Activated CD4-positive, alpha-beta T cell treated with anti-CD3 and anti-CD28 coated beads, Interleukin-2, amount 10 ng/mL, durations not matched to agents 7 days and 5 days (primary cell): Measurements from ENCODE around the gene EIF4G1. TPM values are rescaled to one million over a fixed set of nuclear protein-coding genes. Genes with fewer than 3 reads are reported as not detected.
"Not testable (repeated sequence)": the region's sequence is repeated elsewhere in the genome, so short reads cannot be mapped to it uniquely, and the experiment has no call there.

Experiments
- CTCF ChIA-PET: fragments of 350-600 bp; sonication (Branson Sonifier 250); formaldehyde crosslinking; loops from one replicate; lab custom pipeline; 2021; ENCODE audit warnings: antibody characterized with exemption; lab: Charles Lee
- POLR2A ChIA-PET: fragments of 350-600 bp; sonication (Branson Sonifier 250); formaldehyde crosslinking; loops from one replicate; lab custom pipeline; 2021; ENCODE audit warnings: antibody characterized with exemption; lab: Charles Lee
- DNase-seq: peaks from one replicate; pipeline ENCODE4 v3.0.0-alpha.2; 2020
- H3K27ac Mint-ChIP-seq: one replicate; pipeline ENCODE4 v1.8.0; 2021; ENCODE audit warnings: mild to moderate bottlenecking, moderate library complexity, mixed read lengths
- H3K27me3 Mint-ChIP-seq: one replicate; pipeline ENCODE4 v1.8.0; 2021; ENCODE audit warnings: mixed read lengths
- H3K36me3 Mint-ChIP-seq: one replicate; pipeline ENCODE4 v1.8.0; 2021; ENCODE audit warnings: low read depth, mixed read lengths
- H3K4me1 Mint-ChIP-seq: one replicate; pipeline ENCODE4 v1.8.0; 2021; ENCODE audit warnings: mixed read lengths
- H3K4me3 Mint-ChIP-seq: one replicate; pipeline ENCODE4 v1.8.0; 2021; ENCODE audit warnings: mild to moderate bottlenecking, moderate library complexity, mixed read lengths
- H3K9me3 Mint-ChIP-seq: one replicate; pipeline ENCODE4 v1.8.0; 2021; ENCODE audit warnings: mixed read lengths
- total RNA-seq, 2 experiments: library from RNA; stranded (reverse); gene quantifications; one replicate each; pipeline ENCODE4 v1.2.3, GENCODE V29; 2021

EIF4G1 gene, protein sequence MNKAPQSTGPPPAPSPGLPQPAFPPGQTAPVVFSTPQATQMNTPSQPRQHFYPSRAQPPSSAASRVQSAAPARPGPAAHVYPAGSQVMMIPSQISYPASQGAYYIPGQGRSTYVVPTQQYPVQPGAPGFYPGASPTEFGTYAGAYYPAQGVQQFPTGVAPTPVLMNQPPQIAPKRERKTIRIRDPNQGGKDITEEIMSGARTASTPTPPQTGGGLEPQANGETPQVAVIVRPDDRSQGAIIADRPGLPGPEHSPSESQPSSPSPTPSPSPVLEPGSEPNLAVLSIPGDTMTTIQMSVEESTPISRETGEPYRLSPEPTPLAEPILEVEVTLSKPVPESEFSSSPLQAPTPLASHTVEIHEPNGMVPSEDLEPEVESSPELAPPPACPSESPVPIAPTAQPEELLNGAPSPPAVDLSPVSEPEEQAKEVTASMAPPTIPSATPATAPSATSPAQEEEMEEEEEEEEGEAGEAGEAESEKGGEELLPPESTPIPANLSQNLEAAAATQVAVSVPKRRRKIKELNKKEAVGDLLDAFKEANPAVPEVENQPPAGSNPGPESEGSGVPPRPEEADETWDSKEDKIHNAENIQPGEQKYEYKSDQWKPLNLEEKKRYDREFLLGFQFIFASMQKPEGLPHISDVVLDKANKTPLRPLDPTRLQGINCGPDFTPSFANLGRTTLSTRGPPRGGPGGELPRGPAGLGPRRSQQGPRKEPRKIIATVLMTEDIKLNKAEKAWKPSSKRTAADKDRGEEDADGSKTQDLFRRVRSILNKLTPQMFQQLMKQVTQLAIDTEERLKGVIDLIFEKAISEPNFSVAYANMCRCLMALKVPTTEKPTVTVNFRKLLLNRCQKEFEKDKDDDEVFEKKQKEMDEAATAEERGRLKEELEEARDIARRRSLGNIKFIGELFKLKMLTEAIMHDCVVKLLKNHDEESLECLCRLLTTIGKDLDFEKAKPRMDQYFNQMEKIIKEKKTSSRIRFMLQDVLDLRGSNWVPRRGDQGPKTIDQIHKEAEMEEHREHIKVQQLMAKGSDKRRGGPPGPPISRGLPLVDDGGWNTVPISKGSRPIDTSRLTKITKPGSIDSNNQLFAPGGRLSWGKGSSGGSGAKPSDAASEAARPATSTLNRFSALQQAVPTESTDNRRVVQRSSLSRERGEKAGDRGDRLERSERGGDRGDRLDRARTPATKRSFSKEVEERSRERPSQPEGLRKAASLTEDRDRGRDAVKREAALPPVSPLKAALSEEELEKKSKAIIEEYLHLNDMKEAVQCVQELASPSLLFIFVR (N-terminal part only)
- total RNA-seq: 100 to 1,000 TPM; 269 to 300 TPM

DNA sequence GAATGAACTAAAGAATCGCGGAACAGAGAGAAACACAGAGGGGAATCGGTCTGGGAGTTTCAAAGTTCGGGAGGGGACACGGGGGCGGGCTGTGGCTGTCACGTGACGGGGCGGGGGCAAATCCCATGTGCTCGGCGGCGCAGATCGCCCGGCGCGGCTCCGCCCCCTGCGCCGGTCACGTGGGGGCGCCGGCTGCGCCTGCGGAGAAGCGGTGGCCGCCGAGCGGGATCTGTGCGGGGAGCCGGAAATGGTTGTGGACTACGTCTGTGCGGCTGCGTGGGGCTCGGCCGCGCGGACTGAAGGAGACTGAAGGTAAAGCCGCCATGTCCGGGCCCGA is at the start of gene EIF4G1:
Gene EIF4G1 (plus strand): TSS at position 244 of the 337 bp plus-strand sequence. CDS start 1,191 bp downstream, outside the sequence.
- POLR2A ChIA-PET: no interaction called here
- Mint-ChIP-seq H3K4me1 (peaks cover 30% of the 10 kb centered on the region), H3K36me3 (peaks cover 29% of the 10 kb centered on the region), H3K27ac (peak within 1 kb of the TSS; percentile 92), H3K4me3 (peak within 1 kb of the TSS; percentile 83), H3K9me3 (no peaks in the 10 kb centered on the region), H3K27me3 (no peaks in the 10 kb centered on the region)
- CTCF ChIA-PET: no interaction called here
- DNase-seq: peak; percentile 92

DNA sequence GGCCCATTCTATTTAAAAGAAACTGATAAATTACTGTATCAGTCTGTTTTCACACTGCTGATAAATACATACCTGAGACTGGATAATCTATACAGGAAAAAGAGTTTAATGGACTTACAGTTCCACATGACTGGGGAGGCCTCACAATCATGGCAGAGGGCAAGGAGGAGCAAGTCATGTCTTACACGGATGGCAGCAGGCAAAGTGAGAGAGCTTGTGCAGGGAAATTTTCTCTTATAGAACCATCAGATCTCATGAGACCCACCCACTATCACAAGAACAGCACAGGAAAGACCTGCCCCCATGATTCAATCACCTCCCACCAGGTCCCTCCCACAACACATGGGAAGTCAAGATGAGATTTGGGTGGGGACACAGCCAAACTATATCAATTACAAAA is 47.2 kb upstream of the EIF4G1 start:
- DNase-seq, H3K27ac Mint-ChIP-seq, H3K36me3 Mint-ChIP-seq, POLR2A ChIA-PET, H3K4me1 Mint-ChIP-seq, H3K4me3 Mint-ChIP-seq, CTCF ChIA-PET, H3K9me3 Mint-ChIP-seq: not testable (repeated sequence)
- peaks cover 26% of the 10 kb centered on the region for H3K27me3 Mint-ChIP-seq

DNA sequence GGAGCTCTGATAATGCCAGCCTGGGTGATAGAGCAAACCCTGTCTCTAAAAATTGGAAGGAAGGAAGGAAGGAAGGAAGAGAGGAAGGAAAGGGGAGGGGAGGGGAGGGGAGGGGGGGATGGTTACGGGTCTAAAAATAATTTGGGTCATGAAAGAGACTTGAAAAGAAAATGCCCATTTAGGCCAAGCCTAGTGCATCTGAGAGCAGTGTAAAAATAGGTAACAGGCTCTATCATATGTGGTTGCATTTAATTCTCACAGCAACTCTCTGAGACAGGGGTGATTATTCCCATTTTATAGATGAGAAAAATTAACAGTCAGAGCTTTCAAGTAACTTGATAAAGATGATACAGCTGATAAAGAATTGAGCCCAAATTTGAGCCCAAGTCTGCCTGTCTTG is 42.1 kb upstream of the EIF4G1 start:
- POLR2A ChIA-PET: no interaction called here

DNA sequence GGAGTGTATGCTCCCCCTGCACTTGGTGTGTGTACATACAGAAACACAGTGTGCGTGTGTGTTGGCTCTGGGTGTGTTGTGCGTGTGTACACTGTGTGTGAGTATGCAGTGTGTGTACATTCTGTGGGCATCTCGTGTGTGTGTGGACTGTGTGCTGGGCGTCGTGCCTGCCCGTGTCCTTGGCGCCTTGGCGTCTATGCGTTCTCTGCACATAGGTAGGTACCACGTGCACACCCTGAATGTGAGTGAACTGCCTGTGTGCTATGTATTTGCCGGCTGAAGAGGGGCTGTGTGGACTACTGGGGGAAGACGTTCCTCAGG is 39.1 kb upstream of the EIF4G1 start:
- CTCF ChIA-PET: no interaction called here
- H3K27me3 Mint-ChIP-seq: peaks cover 31% of the 10 kb centered on the region
- no peak overlapping the region for H3K27ac Mint-ChIP-seq
- no peaks in the 10 kb centered on the region for H3K9me3 Mint-ChIP-seq
- DNase-seq: no peak
- H3K4me1 Mint-ChIP-seq: no peaks in the 10 kb centered on the region
- POLR2A ChIA-PET: no interaction called here
- H3K36me3 Mint-ChIP-seq: no peaks in the 10 kb centered on the region
- no peak overlapping the region for H3K4me3 Mint-ChIP-seq

More for the DNA sequence above, 42.1 kb upstream of the EIF4G1 start:
- CTCF ChIA-PET: interaction anchor here (0.6 to 2.3 kb wide), 3 partner anchors 9 to 274 kb away, joined by 4 to 5 read pairs (median 5); no protein-coding TSS in a partner anchor
- Mint-ChIP-seq H3K4me3 (no peak overlapping the region), H3K9me3 (no peaks in the 10 kb centered on the region), H3K27ac (no peak overlapping the region), H3K36me3 (no peaks in the 10 kb centered on the region), H3K4me1 (no peaks in the 10 kb centered on the region), H3K27me3 (peaks cover 31% of the 10 kb centered on the region)
- DNase-seq: no peak

DNA sequence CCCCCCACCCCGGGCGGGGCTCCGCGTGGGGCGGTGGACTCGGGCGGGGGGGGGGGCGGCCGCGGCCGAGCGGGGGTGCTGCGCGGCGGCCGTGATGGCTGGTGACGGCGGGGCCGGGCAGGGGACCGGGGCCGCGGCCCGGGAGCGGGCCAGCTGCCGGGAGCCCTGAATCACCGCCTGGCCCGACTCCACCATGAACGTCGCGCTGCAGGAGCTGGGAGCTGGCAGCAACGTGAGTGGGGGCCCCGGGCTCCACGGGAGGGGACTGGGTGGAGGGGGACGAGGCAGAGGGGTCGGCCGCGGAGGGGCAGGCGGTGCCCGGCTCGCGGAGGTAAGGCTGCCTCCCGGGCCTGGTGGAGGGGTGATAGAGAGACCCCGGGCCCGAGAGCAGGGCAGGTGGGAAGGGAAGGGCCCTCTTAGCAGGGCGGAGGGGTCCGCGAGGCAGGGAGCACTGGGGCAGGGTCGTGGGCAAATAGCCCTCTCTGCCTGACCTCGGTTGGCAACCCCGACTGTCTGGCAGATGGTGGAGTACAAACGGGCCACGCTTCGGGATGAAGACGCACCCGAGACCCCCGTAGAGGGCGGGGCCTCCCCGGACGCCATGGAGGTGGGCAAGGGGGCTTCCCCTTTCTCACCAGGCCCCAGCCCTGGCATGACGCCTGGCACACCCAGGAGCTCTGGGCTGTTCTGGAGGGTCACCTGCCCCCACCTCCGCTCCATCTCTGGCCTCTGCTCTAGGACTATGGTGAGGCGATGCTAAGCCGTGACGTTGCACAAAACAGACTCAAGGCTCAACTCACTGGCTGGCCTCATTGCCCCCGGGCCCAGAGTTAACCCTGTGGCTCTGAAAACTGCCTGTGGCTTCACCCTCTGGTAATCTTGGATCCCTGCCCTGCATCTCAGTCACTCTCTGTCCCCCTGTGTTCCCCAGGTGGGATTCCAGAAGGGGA is 38.2 kb upstream of the EIF4G1 start, which contains the start of gene ECE2:
Gene ECE2 (plus strand): TSS at position 62 of the 950 bp plus-strand sequence. CDS start 132 bp downstream, at position 194.
- H3K4me1 Mint-ChIP-seq: no peaks in the 10 kb centered on the region
- H3K36me3 Mint-ChIP-seq: no peaks in the 10 kb centered on the region
- no peak within 1 kb of the TSS for H3K4me3 Mint-ChIP-seq
- H3K27ac Mint-ChIP-seq: no peak within 1 kb of the TSS
- ChIA-PET CTCF (no interaction called here), POLR2A (no interaction called here)
- H3K9me3 Mint-ChIP-seq: no peaks in the 10 kb centered on the region
- DNase-seq: no peak
- H3K27me3 Mint-ChIP-seq: peaks cover 31% of the 10 kb centered on the region

DNA sequence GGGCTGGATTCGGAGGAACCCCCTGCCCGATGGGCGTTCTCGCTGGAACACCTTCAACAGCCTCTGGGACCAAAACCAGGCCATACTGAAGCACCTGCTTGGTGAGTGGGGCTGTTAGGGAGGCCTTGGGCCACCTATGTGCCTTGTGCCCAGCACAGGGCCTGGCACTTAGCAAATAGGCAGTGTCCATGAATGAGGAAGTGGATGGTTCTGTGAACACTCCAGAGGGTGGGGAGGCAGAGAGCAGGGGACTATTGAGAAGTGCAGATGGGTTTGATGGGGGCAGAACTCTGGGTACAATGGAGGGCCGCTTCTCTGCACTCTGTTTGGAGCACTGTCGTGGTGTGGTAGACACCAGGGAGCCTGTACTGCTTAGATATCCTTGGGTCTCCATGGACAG is 37.0 kb upstream of the EIF4G1 start:
- Mint-ChIP-seq H3K27ac (no peak overlapping the region), H3K36me3 (no peaks in the 10 kb centered on the region), H3K27me3 (peaks cover 31% of the 10 kb centered on the region), H3K4me1 (no peaks in the 10 kb centered on the region), H3K4me3 (no peak overlapping the region), H3K9me3 (no peaks in the 10 kb centered on the region)
- ChIA-PET POLR2A (no interaction called here), CTCF (no interaction called here)
- no peak for DNase-seq

DNA sequence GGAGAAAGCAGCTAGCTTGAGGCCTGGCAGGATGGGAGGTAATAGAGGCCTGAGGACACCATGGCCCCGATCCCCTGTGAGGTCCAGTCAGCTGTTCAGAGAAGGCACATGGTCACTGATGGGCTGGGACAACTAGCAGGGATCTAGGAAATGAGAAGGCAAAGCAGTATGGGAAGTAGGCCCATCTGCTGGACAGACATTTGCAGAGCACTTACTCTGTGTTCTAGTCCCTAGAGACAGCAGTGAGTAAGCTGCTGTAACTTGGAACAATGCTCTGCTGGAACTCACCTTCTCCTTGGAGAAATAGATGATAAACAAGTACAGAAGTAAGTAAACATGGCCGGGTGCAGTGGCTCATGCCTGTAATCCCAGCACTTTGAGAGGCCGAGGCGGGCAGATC is 31.5 kb upstream of the EIF4G1 start:
- ChIA-PET CTCF (no interaction called here), POLR2A (no interaction called here)
- Mint-ChIP-seq H3K9me3 (no peaks in the 10 kb centered on the region), H3K36me3 (no peaks in the 10 kb centered on the region), H3K4me3 (no peak overlapping the region), H3K27ac (no peak overlapping the region), H3K27me3 (peaks cover 6% of the 10 kb centered on the region), H3K4me1 (no peaks in the 10 kb centered on the region)
- DNase-seq: no peak

DNA sequence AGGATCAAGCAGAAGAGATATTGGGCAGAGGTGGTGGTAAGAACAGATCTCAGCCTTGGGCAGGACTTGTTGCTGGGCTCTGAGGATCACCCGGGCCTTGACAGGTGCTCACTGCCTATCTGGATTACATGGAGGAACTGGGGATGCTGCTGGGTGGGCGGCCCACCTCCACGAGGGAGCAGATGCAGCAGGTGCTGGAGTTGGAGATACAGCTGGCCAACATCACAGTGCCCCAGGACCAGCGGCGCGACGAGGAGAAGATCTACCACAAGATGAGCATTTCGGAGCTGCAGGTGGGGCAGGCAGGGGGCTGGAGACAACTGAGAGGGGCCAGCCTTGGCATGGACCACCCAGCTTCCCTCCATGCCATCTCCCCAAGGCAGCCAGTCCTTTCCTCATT is 30.7 kb upstream of the EIF4G1 start:
- ChIA-PET CTCF (interaction anchor here (0.6 kb wide), 2 partner anchors 16 to 519 kb away, joined by 3 to 8 read pairs; no protein-coding TSS in a partner anchor), POLR2A (no interaction called here)
- Mint-ChIP-seq H3K4me3 (no peak overlapping the region), H3K27ac (no peak overlapping the region), H3K9me3 (no peaks in the 10 kb centered on the region), H3K36me3 (no peaks in the 10 kb centered on the region), H3K4me1 (no peaks in the 10 kb centered on the region), H3K27me3 (peaks cover 6% of the 10 kb centered on the region)
- DNase-seq: no peak

DNA sequence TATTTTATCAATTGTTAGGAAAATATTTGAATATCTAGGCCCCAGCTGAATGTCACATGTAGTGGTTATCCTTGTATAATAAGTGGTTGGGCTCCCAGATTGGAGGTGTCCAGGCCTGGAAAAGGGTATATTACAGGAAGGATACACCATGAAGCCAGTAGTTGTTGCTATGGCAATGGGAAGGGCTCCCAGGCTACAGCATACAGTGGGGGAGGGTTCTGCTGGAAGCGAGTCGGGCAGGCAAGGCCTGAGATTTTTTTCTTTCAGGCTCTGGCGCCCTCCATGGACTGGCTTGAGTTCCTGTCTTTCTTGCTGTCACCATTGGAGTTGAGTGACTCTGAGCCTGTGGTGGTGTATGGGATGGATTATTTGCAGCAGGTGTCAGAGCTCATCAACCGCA is 29.7 kb upstream of the EIF4G1 start:
- ChIA-PET CTCF (interaction anchor here (0.5 to 1.6 kb wide), 3 partner anchors 57 to 256 kb away, joined by 3 to 5 read pairs (median 4); no protein-coding TSS in a partner anchor), POLR2A (no interaction called here)
- no peak overlapping the region for H3K4me3 Mint-ChIP-seq
- no peak overlapping the region for H3K27ac Mint-ChIP-seq
- DNase-seq: peak; percentile 38
- H3K9me3 Mint-ChIP-seq: no peaks in the 10 kb centered on the region
- no peaks in the 10 kb centered on the region for H3K36me3 Mint-ChIP-seq
- H3K27me3 Mint-ChIP-seq: peaks cover 7% of the 10 kb centered on the region
- peaks cover 4% of the 10 kb centered on the region for H3K4me1 Mint-ChIP-seq

DNA sequence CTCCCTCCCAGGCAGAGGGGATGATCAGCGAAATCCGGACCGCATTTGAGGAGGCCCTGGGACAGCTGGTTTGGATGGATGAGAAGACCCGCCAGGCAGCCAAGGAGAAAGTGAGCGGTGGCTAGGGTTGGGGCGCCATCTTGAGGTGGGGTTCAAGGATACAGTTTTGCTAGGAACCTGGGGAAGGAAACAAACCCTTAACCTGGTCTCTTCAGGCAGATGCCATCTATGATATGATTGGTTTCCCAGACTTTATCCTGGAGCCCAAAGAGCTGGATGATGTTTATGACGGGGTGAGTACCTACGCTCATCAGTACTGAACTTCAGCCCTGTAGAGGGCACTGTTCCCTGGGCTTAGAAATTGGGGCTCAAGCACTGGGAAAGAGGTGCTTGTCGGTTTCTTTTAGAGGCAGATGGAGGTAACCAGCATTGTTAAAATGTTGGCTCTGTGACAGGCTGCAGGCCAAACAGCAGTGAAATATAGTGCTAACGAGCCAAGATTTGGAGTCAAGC is 24.9 kb upstream of the EIF4G1 start:
- H3K4me3 Mint-ChIP-seq: no peak overlapping the region
- H3K27me3 Mint-ChIP-seq: peaks cover 7% of the 10 kb centered on the region
- no peaks in the 10 kb centered on the region for H3K9me3 Mint-ChIP-seq
- no peak overlapping the region for H3K27ac Mint-ChIP-seq
- ChIA-PET POLR2A (no interaction called here), CTCF (interaction anchor here (0.6 to 1.1 kb wide), 5 partner anchors 10 to 394 kb away, joined by 3 to 6 read pairs (median 3); no protein-coding TSS in a partner anchor)
- H3K36me3 Mint-ChIP-seq: no peaks in the 10 kb centered on the region
- peak; percentile 66 for DNase-seq
- peaks cover 4% of the 10 kb centered on the region for H3K4me1 Mint-ChIP-seq

DNA sequence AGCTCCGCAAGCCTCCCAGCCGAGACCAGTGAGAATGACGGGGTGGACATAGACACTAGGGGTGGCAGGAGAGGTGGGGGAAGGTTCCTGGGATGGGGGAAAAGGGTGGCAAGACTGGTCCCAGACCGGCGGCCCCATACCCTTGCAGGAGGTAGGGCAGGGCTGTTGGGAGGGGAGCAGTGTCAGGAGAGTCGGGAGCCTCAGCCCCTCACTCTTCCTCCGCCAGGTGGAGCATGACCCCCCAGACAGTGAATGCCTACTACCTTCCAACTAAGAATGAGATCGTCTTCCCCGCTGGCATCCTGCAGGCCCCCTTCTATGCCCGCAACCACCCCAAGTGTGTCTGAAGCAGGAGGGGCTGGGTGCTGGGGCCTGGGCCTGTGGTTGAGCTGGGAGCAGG is 24.1 kb upstream of the EIF4G1 start:
- peaks cover 4% of the 10 kb centered on the region for H3K4me1 Mint-ChIP-seq
- no peak overlapping the region for H3K4me3 Mint-ChIP-seq
- ChIA-PET CTCF (no interaction called here), POLR2A (no interaction called here)
- no peak for DNase-seq
- H3K27me3 Mint-ChIP-seq: peaks cover 7% of the 10 kb centered on the region
- no peaks in the 10 kb centered on the region for H3K9me3 Mint-ChIP-seq
- no peaks in the 10 kb centered on the region for H3K36me3 Mint-ChIP-seq
- no peak overlapping the region for H3K27ac Mint-ChIP-seq
